Neural cell (in vitro differentiated cells): ENCODE measurements around the gene FILIP1. TPM values are rescaled to one million over a fixed set of nuclear protein-coding genes. Genes with fewer than 3 reads are reported as not detected.

ENCODE experiments used
- H2AFZ ChIP-seq: fragments of 200-600, 300-800 bp; sonication (generic), shearing (Covaris generic); 2 replicates; pipeline ENCODE4 v1.6.0; 2014; ENCODE audit warnings: low read depth, mild to moderate bottlenecking, antibody characterized with exemption, low read length, moderate library complexity
- H3F3A ChIP-seq: fragments of 200-600 bp; shearing (Covaris generic); 2 replicates; pipeline ENCODE4 v1.6.1; 2016; ENCODE audit warnings: mild to moderate bottlenecking, moderate library complexity, mixed read lengths, antibody characterized with exemption, low read length; ENCODE audit not compliant: insufficient read depth, poor library complexity, severe bottlenecking
- H3K27ac ChIP-seq: fragments of 200-600, 300-800 bp; sonication (generic), shearing (Covaris generic); 2 replicates; pipeline ENCODE4 v1.5.1; 2014; ENCODE audit warnings: mild to moderate bottlenecking, low read length, moderate library complexity
- H3K27me3 ChIP-seq: fragments of 300-800, 200-600 bp; sonication (generic), shearing (Covaris generic); 2 replicates; pipeline ENCODE4 v1.6.0; 2014; ENCODE audit warnings: mild to moderate bottlenecking, low read depth, low read length, moderate library complexity; ENCODE audit not compliant: insufficient read depth
- H3K36me3 ChIP-seq: fragments of 300-800, 200-600 bp; sonication (generic), shearing (Covaris generic); 2 replicates; pipeline ENCODE4 v1.5.1; 2014; ENCODE audit warnings: mild to moderate bottlenecking, antibody characterized with exemption, low read length, moderate library complexity; ENCODE audit not compliant: insufficient read depth
- H3K4me2 ChIP-seq: fragments of 300-800, 200-600 bp; sonication (generic), shearing (Covaris generic); 2 replicates; pipeline ENCODE4 v1.6.0; 2014; ENCODE audit warnings: mild to moderate bottlenecking, low read length
- H3K4me3 ChIP-seq: fragments of 300-800, 200-600 bp; sonication (generic), shearing (Covaris generic); 2 replicates; pipeline ENCODE4 v1.5.1; 2014; ENCODE audit warnings: mild to moderate bottlenecking, low read length, moderate library complexity
- H3K79me2 ChIP-seq: fragments of 200-600 bp; shearing (Covaris generic); replicated peaks from 2 replicates; pipeline ENCODE4 v1.6.0; 2014; ENCODE audit warnings: mild to moderate bottlenecking, low read length, moderate library complexity; ENCODE audit not compliant: insufficient read depth
- H3K9ac ChIP-seq: fragments of 300-800, 200-600 bp; sonication (generic), shearing (Covaris generic); 2 replicates; pipeline ENCODE4 v1.6.1; 2016; ENCODE audit warnings: mild to moderate bottlenecking, low read length, mixed read lengths
- H3K9me2 ChIP-seq: fragments of 200-600 bp; shearing (Covaris generic); 2 replicates; pipeline ENCODE4 v1.6.1; 2016; ENCODE audit warnings: mild to moderate bottlenecking, low read length, mixed read lengths; ENCODE audit not compliant: insufficient read depth
- H3K9me3 ChIP-seq: fragments of 200-600, 300-800 bp; sonication (generic), shearing (Covaris generic); 2 replicates; pipeline ENCODE4 v1.6.1; 2016; ENCODE audit warnings: mild to moderate bottlenecking, mixed run types, low read length, moderate library complexity, mixed read lengths
- H4K20me1 ChIP-seq: fragments of 200-600 bp; shearing (Covaris generic); 2 replicates; pipeline ENCODE4 v1.6.1; 2016; ENCODE audit warnings: mild to moderate bottlenecking, mixed run types; ENCODE audit not compliant: insufficient read depth
- CTCF ChIP-seq: fragments of 450-650 bp; IDR thresholded peaks from 2 replicates; pipeline ENCODE4 v1.5.1; 2014; ENCODE audit warnings: antibody characterized with exemption, mild to moderate bottlenecking, moderate library complexity; ENCODE audit not compliant: poor library complexity, severe bottlenecking
- EP300 ChIP-seq: fragments of 450-650 bp; conservative IDR thresholded peaks from 2 replicates; pipeline ENCODE4 v1.6.1; 2014; ENCODE audit warnings: antibody characterized with exemption, mild to moderate bottlenecking, moderate library complexity; ENCODE audit not compliant: poor library complexity, severe bottlenecking
- EZH2 ChIP-seq: fragments of 200-600, 300-800 bp; shearing (Covaris generic), sonication (generic); IDR thresholded peaks from 2 replicates; pipeline ENCODE4 v1.6.1; 2014; ENCODE audit warnings: antibody characterized with exemption, low read length, borderline replicate concordance, mild to moderate bottlenecking; ENCODE audit not compliant: insufficient read depth, poor library complexity, severe bottlenecking
- MXI1 ChIP-seq: fragments of 450-650 bp; conservative IDR thresholded peaks from 2 replicates; pipeline ENCODE4 v1.6.1; 2014; ENCODE audit warnings: antibody characterized with exemption, mild to moderate bottlenecking; ENCODE audit not compliant: poor library complexity, severe bottlenecking
- POLR2AphosphoS5 ChIP-seq: IDR thresholded peaks from 2 replicates; pipeline ENCODE4 v1.6.1; 2012
- RAD21 ChIP-seq: fragments of 450-650 bp; conservative IDR thresholded peaks from 2 replicates; pipeline ENCODE4 v1.6.1; 2014; ENCODE audit warnings: antibody characterized with exemption, mild to moderate bottlenecking, moderate library complexity
- REST ChIP-seq: IDR thresholded peaks from 2 replicates; pipeline ENCODE4 v1.6.1; 2012; ENCODE audit warnings: borderline replicate concordance
- SMC3 ChIP-seq: fragments of 450-650 bp; conservative IDR thresholded peaks from 2 replicates; pipeline ENCODE4 v1.6.1; 2014; ENCODE audit warnings: antibody characterized with exemption, mild to moderate bottlenecking, moderate library complexity; ENCODE audit not compliant: poor library complexity
- TAF1 ChIP-seq: IDR thresholded peaks from 2 replicates; pipeline ENCODE4 v1.6.1; 2012; ENCODE audit warnings: low read depth
- polyA plus RNA-seq: library from polyadenylated mRNA; depleted of rRNA; stranded (reverse); fragments of >200 nt; gene quantifications from 2 replicates; pipeline ENCODE4 v1.2.3, GENCODE V29; 2014

The FILIP1 gene
- polyA plus RNA-seq, 1 donor from 2014 or later: 1.4 TPM

GRCh38 chr6:75363304-75363703, 130.3 kb downstream of the FILIP1 start:
- H3F3A ChIP-seq: no peaks in the 10 kb centered on the region
- H3K9me2 ChIP-seq: no peaks in the 10 kb centered on the region

GRCh38 chr6:75353644-75354043, 140.0 kb downstream of the FILIP1 start:
- Histone ChIP-seq H3K36me3 (no peaks in the 10 kb centered on the region), H3K4me2 (no peak overlapping the region), H3F3A (no peaks in the 10 kb centered on the region)

More at GRCh38 chr6:75363304-75363703, 130.3 kb downstream of the FILIP1 start:
- Histone ChIP-seq H3K27me3 (no peaks in the 10 kb centered on the region), H3K79me2 (no peaks in the 10 kb centered on the region), H3K4me3 (no peak overlapping the region), H3K9ac (no peak overlapping the region), H3K4me2 (no peak overlapping the region), H4K20me1 (no peaks in the 10 kb centered on the region), H2AFZ (no peak overlapping the region), H3K27ac (no peak overlapping the region), H3K36me3 (no peaks in the 10 kb centered on the region), H3K9me3 (no peaks in the 10 kb centered on the region)
- no peak for TF ChIP-seq EP300
- no peak for TF ChIP-seq REST
- TF ChIP-seq EZH2: no peak
- no peak for TF ChIP-seq TAF1
- TF ChIP-seq POLR2AphosphoS5: no peak
- TF ChIP-seq RAD21: no peak
- no peak for TF ChIP-seq CTCF
- TF ChIP-seq SMC3: no peak
- TF ChIP-seq MXI1: no peak

More at GRCh38 chr6:75353644-75354043, 140.0 kb downstream of the FILIP1 start:
- Histone ChIP-seq H3K9me3 (no peaks in the 10 kb centered on the region), H2AFZ (no peak overlapping the region), H4K20me1 (no peaks in the 10 kb centered on the region), H3K4me3 (no peak overlapping the region), H3K9ac (no peak overlapping the region), H3K79me2 (no peaks in the 10 kb centered on the region), H3K27me3 (no peaks in the 10 kb centered on the region), H3K9me2 (no peaks in the 10 kb centered on the region), H3K27ac (no peak overlapping the region)
- TF ChIP-seq RAD21 (no peak), REST (no peak), MXI1 (no peak), POLR2AphosphoS5 (no peak), EZH2 (no peak), TAF1 (no peak)
